SK-N-SH (cell line): ENCODE data around the gene AP5M1. TPM values are rescaled to one million over a fixed set of nuclear protein-coding genes. Genes with fewer than 3 reads are reported as not detected.
A peak's percentile ranks its signal among the peaks of the same experiment; 100 is the strongest.

ENCODE experiments used
- CTCF ChIA-PET: fragments of 300-600, 350-600 bp; formaldehyde crosslinking; extraction: SDS; loops from one replicate; lab custom pipeline; 2021; lab: Yijun Ruan, JAX
- POLR2A ChIA-PET: fragments of 350-600 bp; sonication (Branson Sonifier 250); formaldehyde crosslinking; extraction: SDS; loops from one replicate; lab custom pipeline; 2020; ENCODE audit warnings: antibody characterized with exemption, inconsistent platforms; lab: Yijun Ruan, JAX
- DNase-seq: peaks from one replicate; pipeline ENCODE4 v3.0.0; 2012
- H2AFZ ChIP-seq: fragments of 200-600 bp; sonication (generic); 2 replicates; pipeline ENCODE4 v1.8.1; 2016; ENCODE audit warnings: antibody characterized with exemption, mild to moderate bottlenecking, low read depth
- H3F3A ChIP-seq: fragments of 200-600 bp; sonication (generic); replicated peaks from 2 replicates; pipeline ENCODE3; 2016; ENCODE audit warnings: antibody characterized with exemption, mild to moderate bottlenecking; ENCODE audit not compliant: insufficient read depth
- H3K27ac ChIP-seq, 2 experiments: fragments of 200-500 bp in 1 of 2; fragments of 200-600 bp in 1 of 2; sonication (Bioruptor generic) in 1 of 2; sonication (generic), shearing (Covaris generic) in 1 of 2; 2 replicates each; pipeline versions ENCODE4 v1.5.1 to v1.6.1; 2014 to 2016; ENCODE audit warnings: low read depth in 2 of 2, inconsistent platforms in 1 of 2, low read length in 1 of 2, mild to moderate bottlenecking in 1 of 2, mixed read lengths in 1 of 2
- H3K27me3 ChIP-seq: fragments of 200-600 bp; sonication (generic), shearing (Covaris generic); 2 replicates; pipeline ENCODE4 v1.6.1; 2016; ENCODE audit warnings: mixed run types; ENCODE audit not compliant: insufficient read depth
- H3K36me3 ChIP-seq, 2 experiments: fragments of 200-500 bp in 1 of 2; fragments of 200-600 bp in 1 of 2; sonication (Bioruptor generic) in 1 of 2; sonication (generic) in 1 of 2; replicated peaks in 1 of 2; 2 replicates each; pipeline versions ENCODE3 to v1.5.1; 2014 to 2016; ENCODE audit warnings: low read length in 1 of 2, mild to moderate bottlenecking in 1 of 2; ENCODE audit not compliant: insufficient read depth in 2 of 2, control insufficient read depth in 1 of 2
- H3K4me1 ChIP-seq, 2 experiments: fragments of 200-500 bp in 1 of 2; fragments of 200-600 bp in 1 of 2; sonication (Bioruptor generic) in 1 of 2; sonication (generic), shearing (Covaris generic) in 1 of 2; 2 replicates each; pipeline versions ENCODE4 v1.5.1 to v1.6.1; 2014 to 2016; ENCODE audit warnings: low read depth in 1 of 2, low read length in 1 of 2, mixed run types in 1 of 2; ENCODE audit not compliant: insufficient read depth in 2 of 2, control insufficient read depth in 1 of 2
- H3K4me2 ChIP-seq: fragments of 200-600 bp; sonication (generic), shearing (Covaris generic); 2 replicates; pipeline ENCODE4 v1.6.1; 2017; ENCODE audit warnings: mixed run types
- H3K4me3 ChIP-seq, 2 experiments: fragments of 200-500 bp in 1 of 2; fragments of 200-600 bp in 1 of 2; sonication (Bioruptor generic) in 1 of 2; sonication (generic), shearing (Covaris generic) in 1 of 2; 2 replicates each; pipeline versions ENCODE4 v1.5.1 to v1.8.1; 2014 to 2016; ENCODE audit warnings: low read depth in 2 of 2, inconsistent platforms in 1 of 2, low read length in 1 of 2, mild to moderate bottlenecking in 1 of 2, mixed read lengths in 1 of 2, moderate library complexity in 1 of 2
- H3K79me2 ChIP-seq: fragments of 200-600 bp; sonication (generic); 2 replicates; pipeline ENCODE4 v1.8.1; 2017; ENCODE audit warnings: mild to moderate bottlenecking; ENCODE audit not compliant: insufficient read depth
- H3K9ac ChIP-seq: fragments of 200-600 bp; sonication (generic); 2 replicates; pipeline ENCODE4 v1.6.1; 2017; ENCODE audit warnings: mixed run types
- H3K9me2 ChIP-seq: fragments of 200-600 bp; sonication (generic); 2 replicates; pipeline ENCODE4 v1.6.1; 2017; ENCODE audit warnings: mixed run types
- H3K9me3 ChIP-seq: fragments of 200-600 bp; sonication (generic); 2 replicates; pipeline ENCODE4 v1.6.1; 2017; ENCODE audit warnings: mixed run types, mild to moderate bottlenecking, moderate library complexity
- H4K20me1 ChIP-seq: fragments of 200-600 bp; sonication (generic); 2 replicates; pipeline ENCODE4 v1.6.1; 2017; ENCODE audit warnings: mild to moderate bottlenecking, mixed run types; ENCODE audit not compliant: insufficient read depth
- CHD2 ChIP-seq: fragments of 150-350 bp; IDR thresholded peaks from 2 replicates; pipeline ENCODE4 v1.6.1; 2018; ENCODE audit warnings: low read length; ENCODE audit not compliant: partially characterized antibody
- FOSL2 ChIP-seq: IDR thresholded peaks from 2 replicates; pipeline ENCODE4 v1.4.0; 2012; ENCODE audit warnings: low read depth, mild to moderate bottlenecking, moderate library complexity, borderline replicate concordance
- JUND ChIP-seq: IDR thresholded peaks from 2 replicates; pipeline ENCODE4 v1.4.0; 2012
- MEF2A ChIP-seq: IDR thresholded peaks from 2 replicates; pipeline ENCODE4 v1.4.0; 2012; ENCODE audit warnings: low read depth, borderline replicate concordance
- RAD21 ChIP-seq: IDR thresholded peaks from 2 replicates; pipeline ENCODE4 v1.6.1; 2012; ENCODE audit warnings: mild to moderate bottlenecking, low read length
- RCOR1 ChIP-seq: fragments of 150-350 bp; IDR thresholded peaks from 2 replicates; pipeline ENCODE4 v1.6.1; 2017; ENCODE audit warnings: antibody characterized with exemption, low read length
- RXRA ChIP-seq: IDR thresholded peaks from 2 replicates; pipeline ENCODE4 v1.4.0; 2012; ENCODE audit warnings: low read depth, mild to moderate bottlenecking, borderline replicate concordance
- SIN3A ChIP-seq: IDR thresholded peaks from 2 replicates; pipeline ENCODE4 v1.6.1; 2012; ENCODE audit warnings: low read depth, mild to moderate bottlenecking, low read length, moderate library complexity, borderline replicate concordance
- SMC3 ChIP-seq: IDR thresholded peaks from 2 replicates; pipeline ENCODE4 v1.6.1; 2012; ENCODE audit warnings: low read depth, low read length, improper control_type of control experiment
- WGBS: methylation state at CpG from one replicate; pipeline ENCODE4 v1.1.6; 2017; ENCODE audit warnings: low lambda C conversion rate; 5-methylcytosine and 5-hydroxymethylcytosine counted together
- polyA plus RNA-seq, 3 experiments: library from polyadenylated mRNA; depleted of rRNA; stranded (reverse); fragments of >200 nt; gene quantifications; 2 replicates each; pipeline ENCODE4 v1.2.3, GENCODE V29; 2012
- TF ChIP-seq, protein P1 (sequence below): fragments of 200-600 bp; sonication (generic); IDR thresholded peaks from 2 replicates; pipeline ENCODE4 v1.6.1; 2017; ENCODE audit warnings: antibody characterized with exemption, mild to moderate bottlenecking, moderate library complexity

AP5M1 gene
- polyA plus RNA-seq, 1 of the 3 experiments (the other 2 are of a cell fraction), result 13.1 TPM

GRCh38 chr14:57302883-57303282 is 34.1 kb downstream of the AP5M1 start:
- H2AFZ ChIP-seq, result no peak overlapping the region
- no peaks in the 10 kb centered on the region for H3K79me2 ChIP-seq
- no peaks in the 10 kb centered on the region for H4K20me1 ChIP-seq
- no peak overlapping the region for H3K27ac ChIP-seq
- H3K27me3 ChIP-seq, result no peaks in the 10 kb centered on the region; the same call in 1 of the 2 replicates
- H3K4me1 ChIP-seq, result no peaks in the 10 kb centered on the region; a peak in 1 of 4 replicates
- no peaks in the 10 kb centered on the region for H3K9me3 ChIP-seq
- no peaks in the 10 kb centered on the region for H3F3A ChIP-seq
- DNase-seq, result no peak
- WGBS, result 58% methylated on average over 5 of the region's 5 CpGs
- TF ChIP-seq FOSL2, result 0 out of 2 replicates have a peak, but pooled peaks have one; percentile 9
- TF ChIP-seq CHD2, result no peak
- no peak overlapping the region for H3K4me2 ChIP-seq
- POLR2A ChIA-PET, result no interaction called here
- CTCF ChIA-PET, result interaction anchor here (1.3 kb wide), 1 partner anchor 812 kb away, joined by 4 read pairs; no protein-coding TSS in a partner anchor
- no peak overlapping the region for H3K9ac ChIP-seq
- no peak overlapping the region for H3K4me3 ChIP-seq
- no peaks in the 10 kb centered on the region for H3K36me3 ChIP-seq
- H3K9me2 ChIP-seq, result no peaks in the 10 kb centered on the region

GRCh38 chr14:57314396-57315089 is 45.8 kb downstream of the AP5M1 start:
- Histone ChIP-seq H3K79me2 (no peaks in the 10 kb centered on the region), H2AFZ (no peak overlapping the region), H3K4me2 (no peak overlapping the region), H3F3A (no peaks in the 10 kb centered on the region)
- 48% methylated on average over 7 of the region's 7 CpGs for WGBS
- no peak for DNase-seq
- TF ChIP-seq SIN3A, result no peak
- TF ChIP-seq JUND, result no peak
- TF ChIP-seq RXRA, result no peak
- TF ChIP-seq MEF2A, result no peak
- TF ChIP-seq, all 33 proteins: peak for 0
- Histone ChIP-seq H3K27me3 (peaks cover 11% of the 10 kb centered on the region; the same call in 1 of the 2 replicates), H3K27ac (no peak overlapping the region), H4K20me1 (no peaks in the 10 kb centered on the region), H3K9me2 (no peaks in the 10 kb centered on the region), H3K4me1 (no peaks in the 10 kb centered on the region), H3K4me3 (no peak overlapping the region), H3K9me3 (no peaks in the 10 kb centered on the region), H3K9ac (no peak overlapping the region), H3K36me3 (no peaks in the 10 kb centered on the region)
- ChIA-PET POLR2A (no interaction called here), CTCF (interaction anchor here (0.9 to 3.1 kb wide), 2 partner anchors 409 to 824 kb away, joined by 3 to 31 read pairs; no protein-coding TSS in a partner anchor)

- ChIA-PET CTCF (interaction anchor here (0.5 to 3.1 kb wide), 21 partner anchors 8 to 942 kb away, joined by 3 to 31 read pairs (median 4); no protein-coding TSS in a partner anchor), POLR2A (interaction anchor here (0.6 kb wide), 1 partner anchor 1607 kb away, joined by 3 read pairs; no protein-coding TSS in a partner anchor)
- Histone ChIP-seq H3K9ac (no peak overlapping the region), H3K4me3 (no peak overlapping the region), H3K27ac (no peak overlapping the region), H3K9me3 (no peaks in the 10 kb centered on the region), H3F3A (no peaks in the 10 kb centered on the region), H3K4me1 (no peaks in the 10 kb centered on the region), H3K4me2 (no peak overlapping the region), H2AFZ (no peak overlapping the region), H3K27me3 (peaks cover 23% of the 10 kb centered on the region; the same call in 1 of the 2 replicates), H3K79me2 (no peaks in the 10 kb centered on the region), H4K20me1 (no peaks in the 10 kb centered on the region), H3K36me3 (no peaks in the 10 kb centered on the region), H3K9me2 (no peaks in the 10 kb centered on the region)
- WGBS, result 2% methylated on average over 3 of the region's 3 CpGs
- TF ChIP-seq RAD21, result peak; percentile 88
- TF ChIP-seq SMC3, result peak; percentile 58
- TF ChIP-seq, protein P1, sequence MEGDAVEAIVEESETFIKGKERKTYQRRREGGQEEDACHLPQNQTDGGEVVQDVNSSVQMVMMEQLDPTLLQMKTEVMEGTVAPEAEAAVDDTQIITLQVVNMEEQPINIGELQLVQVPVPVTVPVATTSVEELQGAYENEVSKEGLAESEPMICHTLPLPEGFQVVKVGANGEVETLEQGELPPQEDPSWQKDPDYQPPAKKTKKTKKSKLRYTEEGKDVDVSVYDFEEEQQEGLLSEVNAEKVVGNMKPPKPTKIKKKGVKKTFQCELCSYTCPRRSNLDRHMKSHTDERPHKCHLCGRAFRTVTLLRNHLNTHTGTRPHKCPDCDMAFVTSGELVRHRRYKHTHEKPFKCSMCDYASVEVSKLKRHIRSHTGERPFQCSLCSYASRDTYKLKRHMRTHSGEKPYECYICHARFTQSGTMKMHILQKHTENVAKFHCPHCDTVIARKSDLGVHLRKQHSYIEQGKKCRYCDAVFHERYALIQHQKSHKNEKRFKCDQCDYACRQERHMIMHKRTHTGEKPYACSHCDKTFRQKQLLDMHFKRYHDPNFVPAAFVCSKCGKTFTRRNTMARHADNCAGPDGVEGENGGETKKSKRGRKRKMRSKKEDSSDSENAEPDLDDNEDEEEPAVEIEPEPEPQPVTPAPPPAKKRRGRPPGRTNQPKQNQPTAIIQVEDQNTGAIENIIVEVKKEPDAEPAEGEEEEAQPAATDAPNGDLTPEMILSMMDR, result peak; percentile 91
- TF ChIP-seq RCOR1, result 0 out of 2 replicates have a peak, but pooled peaks have one; percentile 10
- TF ChIP-seq SIN3A, result no peak
- peak; percentile 65 for DNase-seq
Measured at GRCh38 chr14:57317248-57317833, 48.6 kb downstream of the AP5M1 start.
